HCT116 (cell line): ENCODE data around the gene ESRP2. TPM values are rescaled to one million over a fixed set of nuclear protein-coding genes. Genes with fewer than 3 reads are reported as not detected.

ENCODE experiments used
- ATAC-seq: fragments of 200-7000 bp; cut with Tn5 transposase; 2 replicates; pipeline ENCODE4 v1.9.1; 2020; ENCODE audit warnings: mild to moderate bottlenecking, moderate library complexity
- BruUV-seq: library from RNA; stranded (reverse); fragments of 400-500 nt; replicated peaks from 2 replicates; lab custom pipeline; 2021; lab: Mats Ljungman, UMichigan
- CTCF ChIA-PET: fragments of 300-600 bp; sonication (Branson Sonifier 250); formaldehyde crosslinking; loops from one replicate; lab custom pipeline; 2021; ENCODE audit warnings: antibody characterized with exemption; lab: Charles Lee
- POLR2A ChIA-PET: fragments of 300-600, 350-600 bp; sonication (Branson Sonifier 250); formaldehyde crosslinking; loops from one replicate; lab custom pipeline; 2021; ENCODE audit warnings: antibody characterized with exemption; lab: Charles Lee
- RAD21 ChIA-PET, 2 experiments: fragments of 300-600 bp; sonication (Branson Sonifier 250); formaldehyde crosslinking; loops; one replicate each; lab custom pipeline; 2023; ENCODE audit warnings: low total read pairs in 2 of 2; ENCODE audit not compliant: uncharacterized antibody in 2 of 2, unreplicated experiment in 2 of 2, low non-redundant PET in 1 of 2; lab: Charles Lee
- DNase-seq: peaks from one replicate; pipeline ENCODE4 v3.0.0-alpha.2; 2010; ENCODE audit warnings: low read depth, low spot score
- H2AFZ ChIP-seq: fragments of 200-600 bp; shearing (Covaris generic), sonication (generic); 2 replicates; pipeline ENCODE4 v1.6.1; 2017; ENCODE audit warnings: low read depth, mixed run types, mixed read lengths, antibody characterized with exemption, low read length; ENCODE audit not compliant: poor library complexity, severe bottlenecking
- H3K27ac ChIP-seq: 2 replicates; pipeline ENCODE4 v1.5.1; 2012; ENCODE audit warnings: low read depth, low read length
- H3K27me3 ChIP-seq: fragments of 200-600 bp; sonication (generic); 2 replicates; pipeline ENCODE4 v1.6.1; 2016; ENCODE audit warnings: mixed run types, low read length, mixed read lengths; ENCODE audit not compliant: insufficient read depth
- H3K36me3 ChIP-seq, 2 experiments: fragments of 200-500 bp in 1 of 2; fragments of 200-600 bp in 1 of 2; sonication (Bioruptor generic) in 1 of 2; sonication (generic) in 1 of 2; 2 replicates each; pipeline versions ENCODE4 v1.5.1 to v1.6.1; 2014 to 2016; ENCODE audit warnings: low read length in 2 of 2, inconsistent platforms in 1 of 2, mixed read lengths in 1 of 2, mixed run types in 1 of 2; ENCODE audit not compliant: insufficient read depth in 2 of 2, control insufficient read depth in 1 of 2
- H3K4me1 ChIP-seq, 2 experiments: fragments of 200-600 bp in 1 of 2; sonication (generic) in 1 of 2; 2 replicates each; pipeline versions ENCODE4 v1.5.1 to v1.6.1; 2012 to 2017; ENCODE audit warnings: low read length in 2 of 2, inconsistent platforms in 1 of 2, mild to moderate bottlenecking in 1 of 2, mixed read lengths in 1 of 2, mixed run types in 1 of 2, moderate library complexity in 1 of 2; ENCODE audit not compliant: insufficient read depth in 2 of 2, control insufficient read depth in 1 of 2
- H3K4me2 ChIP-seq: fragments of 200-600 bp; sonication (generic); 2 replicates; pipeline ENCODE4 v1.6.1; 2017; ENCODE audit warnings: mixed run types, low read length, mixed read lengths
- H3K4me3 ChIP-seq, 2 experiments: fragments of 200-600 bp in 1 of 2; sonication (generic) in 1 of 2; replicated peaks in 1 of 2; 2 replicates each; pipeline ENCODE4 v1.5.1; 2011 to 2016; ENCODE audit warnings: low read length in 2 of 2, control low read depth in 1 of 2, low read depth in 1 of 2, mild to moderate bottlenecking in 1 of 2, mixed read lengths in 1 of 2, mixed run types in 1 of 2
- H3K79me2 ChIP-seq: fragments of 200-600 bp; sonication (generic); 2 replicates; pipeline ENCODE4 v1.6.1; 2017; ENCODE audit warnings: mild to moderate bottlenecking, mixed run types, low read length, moderate library complexity, mixed read lengths; ENCODE audit not compliant: insufficient read depth
- H3K9ac ChIP-seq: fragments of 200-600 bp; sonication (generic); 2 replicates; pipeline ENCODE4 v1.6.1; 2016; ENCODE audit warnings: low read length, mixed read lengths
- H3K9me2 ChIP-seq: fragments of 200-600 bp; sonication (generic), shearing (Covaris generic); 2 replicates; pipeline ENCODE4 v1.6.1; 2017; ENCODE audit warnings: mixed run types, mild to moderate bottlenecking, moderate library complexity; ENCODE audit not compliant: insufficient read depth
- H3K9me3 ChIP-seq, 2 experiments: fragments of 200-500 bp in 1 of 2; fragments of 200-600 bp in 1 of 2; sonication (Bioruptor generic) in 1 of 2; sonication (generic) in 1 of 2; 2 replicates each; pipeline ENCODE4 v1.6.1; 2014 to 2017; ENCODE audit warnings: low read length in 2 of 2, mixed read lengths in 2 of 2, inconsistent platforms in 1 of 2, low read depth in 1 of 2, mild to moderate bottlenecking in 1 of 2, mixed run types in 1 of 2, moderate library complexity in 1 of 2; ENCODE audit not compliant: control insufficient read depth in 1 of 2, insufficient read depth in 1 of 2
- H4K20me1 ChIP-seq: fragments of 200-600 bp; sonication (generic), shearing (Covaris generic); 2 replicates; pipeline ENCODE4 v1.6.1; 2017; ENCODE audit warnings: mixed run types, mild to moderate bottlenecking, moderate library complexity; ENCODE audit not compliant: insufficient read depth
- CEBPB ChIP-seq: IDR thresholded peaks from 2 replicates; pipeline ENCODE4 v1.6.1; 2012; ENCODE audit warnings: low read depth
- CTCF ChIP-seq, 3 experiments: fragments of 200-600 bp in 1 of 3; sonication (generic) in 1 of 3; IDR thresholded peaks in 2 of 3; conservative IDR thresholded peaks in 1 of 3; 2 replicates each; pipeline ENCODE4 v1.5.1; 2012 to 2017; ENCODE audit warnings: low read depth in 2 of 3, low read length in 2 of 3, antibody characterized with exemption in 1 of 3, borderline replicate concordance in 1 of 3, control low read depth in 1 of 3, mild to moderate bottlenecking in 1 of 3, mixed read lengths in 1 of 3, mixed run types in 1 of 3, moderate library complexity in 1 of 3; ENCODE audit not compliant: insufficient read depth in 1 of 3
- EGR1 ChIP-seq: IDR thresholded peaks from 2 replicates; pipeline ENCODE4 v1.6.1; 2012; ENCODE audit warnings: low read depth
- ELF1 ChIP-seq: IDR thresholded peaks from 2 replicates; pipeline ENCODE4 v1.6.1; 2012; ENCODE audit warnings: low read depth, borderline replicate concordance
- JUND ChIP-seq: IDR thresholded peaks from 2 replicates; pipeline ENCODE4 v1.6.1; 2012
- MAX ChIP-seq: IDR thresholded peaks from 2 replicates; pipeline ENCODE4 v1.6.1; 2012
- POLR2AphosphoS5 ChIP-seq: IDR thresholded peaks from 2 replicates; pipeline ENCODE4 v1.6.1; 2011; ENCODE audit warnings: mild to moderate bottlenecking, low read depth, low read length, moderate library complexity
- RAD21 ChIP-seq: IDR thresholded peaks from 2 replicates; pipeline ENCODE4 v1.6.1; 2012; ENCODE audit warnings: low read depth, mild to moderate bottlenecking
- SIN3A ChIP-seq: IDR thresholded peaks from 2 replicates; pipeline ENCODE4 v1.6.1; 2012; ENCODE audit warnings: low read depth
- SP1 ChIP-seq: IDR thresholded peaks from 2 replicates; pipeline ENCODE4 v1.6.1; 2012; ENCODE audit warnings: low read depth
- TCF7L2 ChIP-seq: IDR thresholded peaks from 2 replicates; pipeline ENCODE4 v1.7.0; 2011; ENCODE audit warnings: borderline replicate concordance, inconsistent platforms; ENCODE audit not compliant: insufficient read depth, insufficient read length; ENCODE audit errors: extremely low read depth
- ZFX ChIP-seq: fragments of 450-650 bp; IDR thresholded peaks from 2 replicates; pipeline ENCODE4 v1.6.1; 2017
- ZNF274 ChIP-seq: fragments of 200-500 bp; sonication (Bioruptor generic); IDR thresholded peaks from 2 replicates; pipeline ENCODE4 v1.6.1; 2014; ENCODE audit warnings: mild to moderate bottlenecking, low read depth, low read length, inconsistent platforms
- intact Hi-C: fragments of 100-400 bp; cut with micrococcal nuclease; formaldehyde crosslinking; loops from 2 replicates; pipeline ENCODE4 v1.10.0; 2022
- total RNA-seq: library from RNA; stranded (reverse); gene quantifications from one replicate; pipeline ENCODE4 v1.2.1, GENCODE V29; 2021; ENCODE audit not compliant: unreplicated experiment

The ESRP2 gene
- total RNA-seq, 1 experiment from 2014 or later = 42.5 TPM

DNA sequence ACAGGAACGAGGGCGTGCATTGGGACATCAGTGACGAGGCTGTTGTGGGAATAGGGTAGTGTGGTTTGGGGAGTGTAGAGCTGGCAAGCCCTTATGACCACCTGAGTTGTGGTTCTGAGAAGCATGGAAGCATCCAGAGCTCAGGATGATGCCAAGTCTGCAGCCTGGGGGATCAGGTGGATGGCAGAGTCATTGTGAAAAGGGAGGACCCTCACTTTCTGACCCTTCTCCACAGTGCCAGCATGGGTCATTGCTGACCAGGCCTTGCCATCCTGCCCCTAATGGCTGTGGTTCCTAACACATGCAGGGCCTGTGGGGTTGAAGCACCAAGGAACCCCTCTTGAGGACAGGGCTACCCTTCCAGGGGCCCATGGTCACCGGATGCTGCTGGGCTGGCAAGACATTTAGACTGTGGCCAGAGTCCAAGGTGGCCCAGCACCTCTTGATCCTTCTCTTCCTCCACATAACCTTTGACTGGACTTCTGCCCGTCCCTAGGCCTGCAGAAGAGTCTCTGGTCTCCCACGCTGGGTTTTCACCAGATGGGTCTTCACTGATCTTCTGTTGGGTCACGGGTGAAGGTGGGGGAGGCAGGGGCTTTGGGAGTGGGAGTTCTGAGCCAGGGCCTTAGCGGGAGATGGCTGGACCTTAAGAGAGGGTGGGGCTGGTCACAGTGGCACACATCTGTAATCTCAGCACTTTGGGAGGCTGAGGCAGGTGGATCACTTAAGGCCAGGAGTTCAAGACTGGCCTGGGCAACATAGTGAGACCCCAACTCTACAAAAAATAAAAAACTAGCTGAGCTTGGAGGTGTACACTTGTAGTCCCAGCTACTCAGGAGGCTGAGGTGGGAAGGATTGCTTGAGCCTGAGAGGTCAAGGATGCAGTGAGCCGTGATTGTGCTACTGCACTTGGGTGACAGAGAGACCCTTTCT lies 7.3 kb upstream of the ESRP2 start:
- no peak overlapping the region for H3K4me3 ChIP-seq
- no TSS peak for BruUV-seq
- no peak overlapping the region for H2AFZ ChIP-seq
- no peaks in the 10 kb centered on the region for H3K27me3 ChIP-seq
- ChIA-PET POLR2A (no interaction called here), CTCF (no interaction called here), RAD21 (no interaction called here)
- no peak overlapping the region for H3K27ac ChIP-seq
- no peaks in the 10 kb centered on the region for H4K20me1 ChIP-seq
- H3K4me2 ChIP-seq = no peak overlapping the region
- ATAC-seq = no peak
- H3K9me2 ChIP-seq = no peaks in the 10 kb centered on the region
- H3K9ac ChIP-seq = no peak overlapping the region
- peaks cover 10% of the 10 kb centered on the region; the same call in 1 of the 2 replicates for H3K79me2 ChIP-seq
- no peaks in the 10 kb centered on the region for H3K9me3 ChIP-seq
- no peak for DNase-seq
- no peaks in the 10 kb centered on the region for H3K36me3 ChIP-seq
- peaks cover 9 to 32% of the 10 kb centered on the region in 2 experiments for H3K4me1 ChIP-seq
- intact Hi-C loops = no loop called here
- no peak for TF ChIP-seq POLR2AphosphoS5
- TF ChIP-seq JUND = no peak

DNA sequence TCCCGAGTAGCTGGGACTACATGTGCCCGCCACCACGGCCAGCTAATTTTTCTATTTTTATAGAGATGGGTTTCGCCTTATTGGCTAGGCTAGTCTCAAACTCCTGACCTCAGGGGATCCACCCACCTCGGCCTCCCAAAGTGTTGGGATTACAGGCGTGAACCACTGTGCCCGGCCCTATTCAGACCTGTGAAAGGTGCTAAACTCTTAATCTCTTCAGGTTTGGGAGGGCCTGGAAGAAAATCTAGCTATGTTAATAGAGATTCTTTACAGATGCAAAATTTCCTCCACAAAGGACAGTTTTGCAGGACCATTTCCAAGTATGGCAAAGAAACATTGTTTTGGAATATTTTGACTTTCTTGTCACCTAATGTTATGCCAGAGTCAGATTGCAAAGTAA lies 6.2 kb upstream of the ESRP2 start:
- no peak for DNase-seq
- Histone ChIP-seq H3K4me3 (no peak overlapping the region), H4K20me1 (no peaks in the 10 kb centered on the region), H3K79me2 (no peaks in the 10 kb centered on the region; the same call in 1 of the 2 replicates), H3K4me2 (no peak overlapping the region), H3K36me3 (no peaks in the 10 kb centered on the region), H3K27ac (no peak overlapping the region), H3K27me3 (no peaks in the 10 kb centered on the region), H3K9me2 (no peaks in the 10 kb centered on the region), H3K9ac (no peak overlapping the region), H3K9me3 (no peaks in the 10 kb centered on the region), H2AFZ (no peak overlapping the region), H3K4me1 (peaks cover 12 to 39% of the 10 kb centered on the region in 2 experiments)
- TF ChIP-seq ZFX (no peak), TCF7L2 (no peak), ELF1 (no peak), EGR1 (no peak), SIN3A (no peak), MAX (no peak), CTCF (IDR thresholded peaks at IDR 0.05 in 2 of 3, conservative IDR thresholded peaks at IDR 0.05 in 1 of 3; ENCODE audit: borderline replicate concordance in 1 of 3, insufficient read depth in 1 of 3, low read depth in 2 of 3, low read length in 2 of 3) (no peak), RAD21 (no peak), CEBPB (no peak), ZNF274 (no peak), POLR2AphosphoS5 (no peak), SP1 (no peak)
- ChIA-PET RAD21 (no interaction called here), POLR2A (no interaction called here), CTCF (interaction anchor here (1.0 kb wide), 1 partner anchor 22 kb away, joined by 3 read pairs; the partner anchor contains the start of gene SLC7A6)
- no TSS peak for BruUV-seq
- no peak for ATAC-seq
- intact Hi-C loops = no loop called here
